Skeletal muscle cell (primary cell): Measurements from ENCODE around the gene CLDN7.

Experiments used
- DNase-seq: peaks from one replicate; pipeline ENCODE4 v3.0.0-alpha.2; 2010; ENCODE audit warnings: low read depth
- H3K4me3 ChIP-seq: 2 replicates; pipeline ENCODE4 v1.5.1; 2011; ENCODE audit warnings: low read depth, mild to moderate bottlenecking, control low read depth, low read length, moderate library complexity

The CLDN7 gene

GRCh38 chr17:7224110-7224509 lies 38.2 kb downstream of the CLDN7 start:
- DNase-seq: no peak
- H3K4me3 ChIP-seq: no peak overlapping the region

DNA sequence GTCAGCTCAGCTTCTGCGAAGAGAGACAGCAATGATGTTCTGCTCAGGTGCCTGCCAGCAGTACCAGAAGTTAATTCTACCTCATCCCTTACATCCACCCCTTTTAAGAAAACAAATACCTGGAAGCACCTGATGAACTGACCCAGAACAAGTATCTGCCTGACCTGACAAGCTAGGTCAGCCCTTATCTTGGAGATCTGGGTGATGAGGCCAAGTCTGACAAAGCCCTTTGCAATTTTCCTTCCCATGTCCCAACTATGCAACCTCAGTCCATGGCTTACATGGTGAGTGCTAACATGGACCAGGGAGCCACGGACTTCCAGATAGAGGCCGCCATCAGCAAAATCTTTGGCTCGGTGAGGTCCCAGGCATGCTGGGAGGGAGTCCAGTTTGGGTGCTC lies 38.9 kb downstream of the CLDN7 start:
- DNase-seq: no peak
- no peak overlapping the region for H3K4me3 ChIP-seq

GRCh38 chr17:7222972-7223292 lies 39.3 kb downstream of the CLDN7 start:
- no peak for DNase-seq
- H3K4me3 ChIP-seq: no peak overlapping the region

GRCh38 chr17:7222093-7222971 lies 39.9 kb downstream of the CLDN7 start:
- no peak overlapping the region for H3K4me3 ChIP-seq
- no peak for DNase-seq

DNA sequence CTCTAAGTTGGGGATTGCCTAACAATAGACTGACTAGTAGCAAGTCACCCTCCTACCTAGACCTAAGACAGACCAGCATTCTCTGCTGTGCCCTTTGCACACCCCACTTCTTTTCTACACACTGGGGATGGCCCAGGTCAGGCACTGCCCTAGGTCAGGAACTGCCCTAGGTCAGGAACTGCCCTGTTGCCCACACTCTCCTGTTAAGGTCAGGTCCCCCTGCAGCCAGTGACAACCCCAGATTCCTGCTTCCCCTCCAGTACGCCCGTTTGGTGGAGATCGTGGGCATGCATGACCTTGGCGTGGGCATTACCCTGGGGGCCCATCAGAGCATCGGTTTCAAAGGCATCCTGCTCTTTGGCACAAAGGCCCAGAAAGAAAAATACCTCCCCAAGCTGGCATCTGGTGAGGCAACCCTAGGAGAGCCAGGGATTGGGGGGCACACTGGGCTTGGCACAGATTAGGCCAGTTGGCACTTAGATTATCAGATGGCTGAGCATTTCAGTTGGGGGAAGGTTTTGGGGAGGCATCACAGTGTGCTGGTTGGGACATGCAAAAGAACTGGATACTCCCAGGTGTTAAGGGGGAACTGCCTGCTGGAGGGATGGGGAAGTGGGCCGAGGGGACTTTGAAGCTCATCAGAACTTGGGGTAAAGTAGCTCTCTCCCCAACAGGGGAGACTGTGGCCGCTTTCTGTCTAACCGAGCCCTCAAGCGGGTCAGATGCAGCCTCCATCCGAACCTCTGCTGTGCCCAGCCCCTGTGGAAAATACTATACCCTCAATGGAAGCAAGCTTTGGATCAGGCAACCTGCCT lies 40.8 kb downstream of the CLDN7 start:
- H3K4me3 ChIP-seq: no peak overlapping the region

DNA sequence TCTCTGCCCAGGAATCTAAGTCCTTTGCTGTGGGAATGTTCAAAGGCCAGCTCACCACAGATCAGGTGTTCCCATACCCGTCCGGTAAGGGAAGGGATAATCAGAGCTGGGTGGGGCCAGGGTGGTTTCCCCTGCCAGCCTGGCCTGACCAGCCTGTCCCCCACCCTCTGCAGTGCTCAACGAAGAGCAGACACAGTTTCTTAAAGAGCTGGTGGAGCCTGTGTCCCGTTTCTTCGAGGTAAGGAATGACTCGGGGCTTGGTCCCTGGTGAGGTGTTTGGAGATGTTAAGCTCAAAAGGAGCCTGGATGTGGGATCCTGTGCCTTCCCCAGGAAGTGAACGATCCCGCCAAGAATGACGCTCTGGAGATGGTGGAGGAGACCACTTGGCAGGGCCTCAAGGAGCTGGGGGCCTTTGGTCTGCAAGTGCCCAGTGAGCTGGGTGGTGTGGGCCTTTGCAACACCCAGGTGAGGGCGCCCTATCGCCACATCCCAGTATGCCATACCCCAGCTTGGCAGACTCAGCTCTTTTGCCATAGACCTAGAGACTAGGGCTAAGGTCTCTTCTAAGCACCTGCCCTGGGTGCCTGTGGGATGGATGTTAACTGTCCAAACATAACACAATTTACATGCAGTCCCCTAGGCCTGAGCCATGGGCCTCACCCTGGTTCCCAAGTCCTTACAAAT lies 41.5 kb downstream of the CLDN7 start:
- no peak for DNase-seq
- H3K4me3 ChIP-seq: peak overlapping the region; percentile 85

More for the DNA sequence above, 40.8 kb downstream of the CLDN7 start:
- no peak for DNase-seq

GRCh38 chr17:7219812-7220592 lies 42.3 kb downstream of the CLDN7 start, which contains the start of the genes ACADVL and DLG4:
TSS of gene ACADVL (plus strand) at chr17:7219938. CDS start at chr17:7219985, 47 bp downstream.
TSS of gene DLG4 (minus strand) at chr17:7219836.
- peak within 1 kb of the TSS; percentile 85 for H3K4me3 ChIP-seq
- peak; percentile 61 for DNase-seq

DNA sequence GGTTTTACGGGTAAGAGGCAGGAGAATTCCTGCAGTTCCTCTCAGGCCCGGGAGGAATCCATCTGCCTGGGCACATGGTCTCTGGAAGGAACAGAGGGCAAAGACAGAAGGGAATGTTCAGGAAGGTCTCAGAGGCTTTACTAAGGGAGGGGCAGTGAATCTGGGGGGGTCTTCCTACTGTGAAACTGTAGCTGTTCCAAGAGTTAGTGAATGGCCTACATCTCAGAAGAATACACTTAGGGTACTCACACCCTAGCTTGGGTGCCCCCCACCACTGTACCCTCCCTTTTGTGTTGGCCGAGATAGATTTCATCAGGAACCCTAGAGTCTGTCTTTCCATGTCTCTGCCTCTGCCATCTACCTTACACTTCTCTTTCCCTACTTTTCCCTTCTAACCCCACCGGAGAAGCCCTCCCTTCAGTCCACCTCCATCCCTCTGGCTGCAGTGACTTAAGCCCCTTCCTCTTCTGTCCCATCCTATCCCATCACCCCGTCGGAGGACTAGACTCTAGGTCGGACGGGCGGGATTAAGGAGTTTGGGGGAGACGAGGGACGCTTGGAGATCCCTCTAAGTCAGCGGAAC lies 43.0 kb downstream of the CLDN7 start:
- H3K4me3 ChIP-seq: peak overlapping the region; percentile 85
- no peak for DNase-seq

DNA sequence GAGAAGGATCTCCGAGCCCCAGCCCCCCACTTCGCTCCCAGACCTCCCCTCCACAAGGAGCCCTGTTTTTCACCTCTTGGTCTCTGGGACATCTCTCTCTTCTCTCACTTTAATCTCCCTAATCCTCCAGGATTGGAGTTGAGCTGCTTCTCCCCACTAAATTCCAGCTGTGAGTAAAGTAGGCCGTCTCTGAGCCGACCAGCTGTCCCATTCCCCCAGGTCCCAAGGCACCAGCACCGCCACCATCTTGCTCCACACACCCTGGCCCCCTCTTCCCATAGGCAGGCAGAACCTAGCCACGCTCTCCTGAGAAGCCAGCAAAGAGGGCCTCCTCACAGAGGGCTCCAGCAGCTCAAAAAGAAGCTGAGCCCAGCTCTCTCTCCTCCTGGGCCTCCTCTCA lies 43.5 kb downstream of the CLDN7 start:
- DNase-seq: no peak
- H3K4me3 ChIP-seq: no peak overlapping the region

DNA sequence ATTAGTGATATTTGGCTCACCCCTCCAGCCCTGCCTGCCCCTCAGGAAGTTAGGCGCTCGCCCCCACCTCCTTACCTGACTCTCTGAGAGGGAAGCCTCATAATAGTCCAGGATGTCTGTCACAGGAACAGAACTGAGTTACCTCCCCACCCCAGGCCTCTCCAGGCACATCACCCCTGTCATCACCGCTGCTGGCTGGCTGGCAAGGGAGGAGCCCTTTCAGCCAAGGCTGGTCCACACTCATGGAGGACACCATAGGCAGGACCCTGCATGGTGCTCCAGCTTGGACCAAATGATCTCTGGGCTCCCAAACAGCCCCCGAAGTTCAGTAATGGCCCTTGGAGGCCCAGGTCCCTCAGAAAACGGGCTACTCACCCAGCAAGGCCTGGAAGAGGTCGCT lies 44.1 kb downstream of the CLDN7 start:
- no peak for DNase-seq
- peak overlapping the region; percentile 73 for H3K4me3 ChIP-seq

DNA sequence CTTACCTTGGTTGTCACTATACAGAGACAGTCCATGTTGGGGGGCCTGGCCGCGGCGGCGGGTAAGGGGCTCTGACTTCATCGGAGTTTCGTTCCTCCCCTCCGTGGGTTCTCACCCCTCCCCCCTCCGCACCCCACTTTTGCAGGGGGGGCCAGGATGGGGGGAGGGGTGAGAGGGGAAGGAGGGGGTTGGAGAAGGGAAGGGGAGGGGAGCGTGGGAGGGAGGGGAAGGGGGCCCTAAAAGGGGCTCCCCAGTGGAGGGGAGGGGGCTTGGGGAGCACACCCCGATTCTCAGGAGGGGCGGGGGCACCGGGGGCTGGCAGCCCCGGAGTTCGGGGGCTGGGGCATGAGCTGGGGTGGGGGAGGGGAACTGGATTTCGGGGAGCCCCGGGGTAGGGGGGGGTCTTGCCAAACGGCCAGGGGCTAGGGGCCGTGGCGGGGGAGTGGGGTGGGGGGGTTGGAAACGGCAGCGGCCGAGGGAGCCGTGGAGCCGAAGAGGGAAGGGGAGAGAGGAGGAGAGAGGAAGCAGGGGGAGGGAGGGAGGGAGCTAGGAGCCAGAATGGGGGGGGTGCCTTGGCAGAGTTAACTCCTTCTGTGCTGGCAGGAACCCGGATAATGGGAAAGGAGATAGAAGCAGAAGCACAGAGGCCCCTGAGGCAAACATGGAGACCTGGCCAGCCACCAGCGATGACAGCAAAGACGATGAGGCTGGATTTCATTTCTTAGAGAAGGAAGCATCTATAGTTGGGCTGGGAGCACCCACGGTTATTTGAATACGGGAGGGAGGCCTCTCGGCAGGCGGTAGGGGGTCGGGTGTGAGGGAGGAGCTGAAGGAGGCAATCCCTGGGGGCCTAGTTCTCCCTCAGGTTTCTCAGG lies 44.9 kb downstream of the CLDN7 start:
- peak overlapping the region; percentile 73 for H3K4me3 ChIP-seq
- no peak for DNase-seq

DNA sequence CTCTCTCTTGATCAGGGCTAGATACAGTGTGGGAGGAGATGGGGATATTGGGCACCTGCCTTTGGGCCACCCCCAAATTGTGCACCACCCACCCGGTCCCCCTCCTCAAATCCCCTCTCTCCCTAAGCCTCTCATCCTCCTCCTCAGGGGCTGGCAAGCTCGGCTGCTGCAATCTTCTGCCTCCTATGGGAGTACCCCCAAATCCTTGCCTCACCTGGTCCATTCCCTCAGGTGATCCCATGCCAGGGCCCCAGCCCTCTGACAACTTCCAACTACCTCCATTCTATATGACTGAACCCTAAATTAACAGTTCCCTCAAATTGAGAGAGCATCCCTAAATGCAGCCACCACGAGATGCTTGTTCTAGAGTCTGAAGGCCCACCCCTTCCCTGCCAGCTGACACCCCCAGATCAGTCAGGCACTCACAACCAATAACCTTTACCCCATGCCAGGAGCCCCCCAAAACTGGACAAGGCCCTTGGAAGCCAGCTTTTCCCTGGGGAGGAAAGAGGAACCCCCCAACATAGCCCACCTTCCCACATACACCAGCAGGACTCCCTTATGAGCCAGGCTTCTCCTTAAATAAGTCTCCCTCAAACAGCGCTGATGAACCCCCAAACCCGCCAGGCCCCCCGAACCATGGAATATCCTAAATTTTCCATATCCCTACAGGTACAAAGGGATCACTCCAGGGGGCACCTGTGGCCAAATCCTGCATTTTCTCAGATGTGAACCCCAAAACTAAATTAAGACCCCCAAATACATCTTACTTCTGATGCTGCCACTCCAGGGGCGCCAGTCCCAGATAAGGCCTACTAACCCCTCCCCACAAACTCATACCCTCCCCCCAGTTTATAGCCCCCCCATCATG lies 45.8 kb downstream of the CLDN7 start:
- no peak for DNase-seq
- H3K4me3 ChIP-seq: peak overlapping the region; percentile 73

DNA sequence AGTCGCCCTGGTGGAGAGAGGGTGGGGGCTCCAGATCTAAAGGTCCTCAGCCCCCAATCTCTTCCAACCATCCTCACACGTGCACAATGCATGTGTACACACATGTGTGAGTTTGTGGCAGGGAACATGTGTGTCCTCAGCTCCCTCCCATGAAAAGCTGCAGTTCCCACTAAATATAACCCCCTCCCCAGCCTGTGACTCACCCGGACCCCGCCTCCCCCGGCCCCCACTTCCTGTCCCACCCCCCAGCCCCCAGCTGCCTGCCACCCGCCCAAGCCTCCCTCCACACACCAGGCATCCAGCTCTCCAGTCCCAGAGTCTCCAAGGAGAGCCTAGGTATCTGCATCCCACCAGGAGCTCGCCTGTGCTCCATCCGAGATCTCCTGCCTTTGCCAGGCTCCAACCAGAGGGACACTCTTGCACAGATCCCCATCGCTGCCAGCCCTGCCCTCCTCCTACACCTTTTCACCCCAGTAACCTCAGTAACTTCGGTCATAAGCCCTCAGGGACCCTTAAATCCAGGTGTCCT lies 46.6 kb downstream of the CLDN7 start:
- DNase-seq: no peak
- peak overlapping the region; percentile 73 for H3K4me3 ChIP-seq

DNA sequence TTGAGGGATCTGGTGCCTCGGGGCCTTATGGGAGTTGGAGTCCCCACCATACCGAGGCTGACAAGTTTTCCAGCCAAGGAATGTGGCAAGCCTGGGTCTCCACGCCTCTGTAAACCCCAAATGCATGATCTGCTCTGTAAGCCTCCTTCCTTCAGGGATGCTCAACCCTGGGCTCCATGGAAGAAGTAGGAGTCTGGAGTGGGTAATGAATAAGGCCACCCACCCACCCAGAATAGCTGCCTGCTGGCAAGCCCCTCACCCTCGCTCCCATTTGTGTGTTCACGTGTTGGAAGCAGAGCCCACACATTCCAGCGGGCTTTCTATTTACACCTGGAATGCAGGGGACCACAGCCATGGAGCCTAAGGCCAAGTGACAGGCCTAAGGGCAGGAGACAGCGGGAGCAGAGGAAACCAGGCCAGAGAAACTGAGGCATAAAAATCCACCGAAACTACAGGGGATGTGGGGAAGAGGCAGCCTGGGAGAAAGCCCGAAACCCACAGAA lies 47.1 kb downstream of the CLDN7 start:
- DNase-seq: no peak
- peak overlapping the region; percentile 73 for H3K4me3 ChIP-seq

- DNase-seq: peak; percentile 89
- H3K4me3 ChIP-seq: peak overlapping the region; percentile 73
Observed at GRCh38 chr17:7214300-7215135, 47.8 kb downstream of the CLDN7 start.

GRCh38 chr17:7213895-7214299 lies 48.4 kb downstream of the CLDN7 start:
- H3K4me3 ChIP-seq: peak overlapping the region; percentile 73
- no peak for DNase-seq
